DOHH2 (cell line): Measurements from ENCODE around the gene RRAGD.

Source experiments
- H3F3A ChIP-seq: fragments of 200-600 bp; sonication (generic), shearing (Covaris generic); 2 replicates; pipeline ENCODE4 v1.6.0; 2016; ENCODE audit warnings: antibody characterized with exemption, mild to moderate bottlenecking; ENCODE audit not compliant: control insufficient read depth, insufficient read depth
- H3K27ac ChIP-seq: fragments of 200-600 bp; sonication (generic); 2 replicates; pipeline ENCODE4 v1.5.1; 2014; ENCODE audit warnings: low read depth, mild to moderate bottlenecking, low read length, moderate library complexity
- H3K27me3 ChIP-seq: fragments of 200-600 bp; sonication (generic); 2 replicates; pipeline ENCODE4 v1.6.1; 2014; ENCODE audit warnings: mild to moderate bottlenecking, low read length, mixed read lengths; ENCODE audit not compliant: control insufficient read depth
- H3K36me3 ChIP-seq: fragments of 200-600 bp; sonication (generic); 2 replicates; pipeline ENCODE4 v1.6.1; 2014; ENCODE audit warnings: mild to moderate bottlenecking, low read length, moderate library complexity, mixed read lengths; ENCODE audit not compliant: control insufficient read depth
- H3K4me1 ChIP-seq: fragments of 200-600 bp; sonication (generic); 2 replicates; pipeline ENCODE4 v1.6.1; 2014; ENCODE audit warnings: mild to moderate bottlenecking, low read length, mixed read lengths; ENCODE audit not compliant: control insufficient read depth
- H3K4me2 ChIP-seq: fragments of 200-600 bp; sonication (generic); 2 replicates; pipeline ENCODE4 v1.6.0; 2014; ENCODE audit warnings: mild to moderate bottlenecking, low read length, moderate library complexity
- H3K4me3 ChIP-seq: fragments of 200-600 bp; sonication (generic); 2 replicates; pipeline ENCODE4 v1.5.1; 2014; ENCODE audit warnings: mild to moderate bottlenecking, low read length, mixed read lengths
- H3K79me2 ChIP-seq: fragments of 200-600 bp; sonication (generic); 2 replicates; pipeline ENCODE4 v1.6.1; 2014; ENCODE audit warnings: mild to moderate bottlenecking, low read length, mixed read lengths; ENCODE audit not compliant: control insufficient read depth
- H3K9me2 ChIP-seq: fragments of 200-600 bp; sonication (generic); replicated peaks from 2 replicates; pipeline ENCODE4 v1.6.1; 2014; ENCODE audit warnings: mild to moderate bottlenecking, low read length, mixed read lengths; ENCODE audit not compliant: control insufficient read depth
- H3K9me3 ChIP-seq: fragments of 200-600 bp; sonication (generic); 2 replicates; pipeline ENCODE4 v1.6.1; 2014; ENCODE audit warnings: antibody characterized with exemption, low read length, mixed read lengths; ENCODE audit not compliant: control insufficient read depth, insufficient read depth
- H4K20me1 ChIP-seq: fragments of 200-600 bp; sonication (generic); 2 replicates; pipeline ENCODE4 v1.6.0; 2014; ENCODE audit warnings: low read depth, mild to moderate bottlenecking, antibody characterized with exemption, low read length, moderate library complexity; ENCODE audit not compliant: control insufficient read depth, insufficient read depth
- EZH2phosphoT487 ChIP-seq: fragments of 200-600 bp; sonication (generic); IDR thresholded peaks from 2 replicates; pipeline ENCODE4 v1.6.1; 2017; ENCODE audit warnings: borderline replicate concordance, mild to moderate bottlenecking, antibody characterized with exemption, low read length, moderate library complexity, mixed read lengths
- TF ChIP-seq, protein P1 (sequence below): fragments of 200-600 bp; sonication (generic); IDR thresholded peaks from one replicate; pipeline ENCODE4 v1.5.1; 2014; ENCODE audit warnings: antibody characterized with exemption, mild to moderate bottlenecking, low read depth, low read length; ENCODE audit not compliant: poor library complexity, severe bottlenecking

Gene RRAGD

DNA sequence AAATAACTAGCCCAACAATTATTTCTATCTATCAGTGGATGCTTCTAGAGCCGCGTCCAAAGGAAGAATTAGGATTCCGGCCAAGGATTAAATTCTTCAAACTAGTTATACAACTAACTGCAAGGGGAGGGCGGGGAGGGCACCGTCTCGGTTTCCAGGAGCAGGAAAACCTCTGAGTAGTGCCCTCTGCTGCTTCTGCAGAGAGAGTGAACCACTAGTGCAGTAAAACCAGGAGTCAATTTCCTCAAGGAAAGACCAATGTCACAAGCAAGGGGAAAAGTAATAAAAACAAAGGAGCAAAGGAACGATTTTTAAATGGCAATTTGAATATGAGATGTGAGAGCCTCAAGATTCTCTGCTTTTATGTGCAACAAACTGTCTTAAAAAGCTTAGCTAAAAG is 43.1 kb downstream of the RRAGD start:
- Histone ChIP-seq H3K4me3 (no peak overlapping the region), H4K20me1 (no peaks in the 10 kb centered on the region), H3F3A (peaks cover 5% of the 10 kb centered on the region; the same call in 1 of the 2 replicates), H3K27me3 (no peaks in the 10 kb centered on the region), H3K9me3 (no peaks in the 10 kb centered on the region), H3K4me2 (peak overlapping the region; percentile 58; the same call in 1 of the 2 replicates), H3K36me3 (no peaks in the 10 kb centered on the region), H3K4me1 (peaks cover 75% of the 10 kb centered on the region), H3K79me2 (no peaks in the 10 kb centered on the region), H3K27ac (no peak overlapping the region), H3K9me2 (no peaks in the 10 kb centered on the region)
- TF ChIP-seq, protein P1, sequence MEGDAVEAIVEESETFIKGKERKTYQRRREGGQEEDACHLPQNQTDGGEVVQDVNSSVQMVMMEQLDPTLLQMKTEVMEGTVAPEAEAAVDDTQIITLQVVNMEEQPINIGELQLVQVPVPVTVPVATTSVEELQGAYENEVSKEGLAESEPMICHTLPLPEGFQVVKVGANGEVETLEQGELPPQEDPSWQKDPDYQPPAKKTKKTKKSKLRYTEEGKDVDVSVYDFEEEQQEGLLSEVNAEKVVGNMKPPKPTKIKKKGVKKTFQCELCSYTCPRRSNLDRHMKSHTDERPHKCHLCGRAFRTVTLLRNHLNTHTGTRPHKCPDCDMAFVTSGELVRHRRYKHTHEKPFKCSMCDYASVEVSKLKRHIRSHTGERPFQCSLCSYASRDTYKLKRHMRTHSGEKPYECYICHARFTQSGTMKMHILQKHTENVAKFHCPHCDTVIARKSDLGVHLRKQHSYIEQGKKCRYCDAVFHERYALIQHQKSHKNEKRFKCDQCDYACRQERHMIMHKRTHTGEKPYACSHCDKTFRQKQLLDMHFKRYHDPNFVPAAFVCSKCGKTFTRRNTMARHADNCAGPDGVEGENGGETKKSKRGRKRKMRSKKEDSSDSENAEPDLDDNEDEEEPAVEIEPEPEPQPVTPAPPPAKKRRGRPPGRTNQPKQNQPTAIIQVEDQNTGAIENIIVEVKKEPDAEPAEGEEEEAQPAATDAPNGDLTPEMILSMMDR: peak; percentile 61
- TF ChIP-seq EZH2phosphoT487: no peak

GRCh38 chr6:89368107-89368506 is 44.0 kb downstream of the RRAGD start:
- peaks cover 82% of the 10 kb centered on the region for H3K4me1 ChIP-seq
- H3K4me2 ChIP-seq: peak overlapping the region; percentile 58
- TF ChIP-seq EZH2phosphoT487: no peak
- TF ChIP-seq, protein P1: peak; percentile 94
- H3K27ac ChIP-seq: peak overlapping the region; percentile 14
- H3K4me3 ChIP-seq: peak overlapping the region; percentile 46
- no peaks in the 10 kb centered on the region for H3K36me3 ChIP-seq
- no peaks in the 10 kb centered on the region for H3K9me3 ChIP-seq
- H4K20me1 ChIP-seq: no peaks in the 10 kb centered on the region
- no peaks in the 10 kb centered on the region for H3K9me2 ChIP-seq
- H3K79me2 ChIP-seq: no peaks in the 10 kb centered on the region
- no peaks in the 10 kb centered on the region for H3K27me3 ChIP-seq
- peaks cover 3% of the 10 kb centered on the region; the same call in 1 of the 2 replicates for H3F3A ChIP-seq

GRCh38 chr6:89364586-89364985 is 47.5 kb downstream of the RRAGD start:
- Histone ChIP-seq H3K27ac (no peak overlapping the region), H3K4me2 (peak overlapping the region; percentile 10), H3K9me3 (no peaks in the 10 kb centered on the region)

More at GRCh38 chr6:89364586-89364985, 47.5 kb downstream of the RRAGD start:
- Histone ChIP-seq H3K36me3 (peaks cover 7% of the 10 kb centered on the region; the same call in 1 of the 2 replicates), H4K20me1 (no peaks in the 10 kb centered on the region), H3K27me3 (no peaks in the 10 kb centered on the region), H3K4me1 (peaks cover 92% of the 10 kb centered on the region), H3K9me2 (no peaks in the 10 kb centered on the region), H3F3A (0 out of 2 replicates have a peak, but pooled peaks cover 6% of the 10 kb centered on the region), H3K79me2 (peaks cover 10% of the 10 kb centered on the region), H3K4me3 (no peak overlapping the region)
- TF ChIP-seq, protein P1: no peak
- no peak for TF ChIP-seq EZH2phosphoT487
